Stimulated activated CD4-positive, alpha-beta T cell treated with anti-CD3 and anti-CD28 coated beads, Interleukin-4, amount 100 ng/mL, for 1 hour (primary cell): ENCODE results near the gene DCTN3.

ENCODE experiments used
- DNase-seq: peaks from one replicate; pipeline ENCODE4 v3.0.0-alpha.2; 2020

The DCTN3 gene

GRCh38 chr9:34588671-34589635 is 31.3 kb downstream of the DCTN3 start:
- DNase-seq: no peak

DNA sequence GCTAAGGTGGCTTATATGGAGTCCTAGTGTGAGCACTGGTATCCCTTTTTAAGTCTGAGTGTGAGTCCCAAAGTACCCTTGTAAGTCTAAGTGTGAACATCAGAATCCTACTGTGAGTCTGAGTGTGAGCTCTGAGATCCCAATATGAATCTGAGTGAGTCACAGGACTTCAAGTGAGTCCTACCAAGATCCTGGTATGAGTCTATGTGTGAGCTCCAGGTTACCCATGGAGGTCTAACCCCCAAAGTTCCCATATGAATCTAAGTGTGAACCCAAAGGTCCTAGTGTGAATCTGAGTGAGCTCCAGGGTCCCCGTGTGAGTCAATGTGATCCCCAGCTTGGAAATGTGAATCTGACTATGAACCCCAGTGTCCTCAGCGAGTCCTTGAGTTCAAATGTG is 33.0 kb downstream of the DCTN3 start:
- DNase-seq: no peak

DNA sequence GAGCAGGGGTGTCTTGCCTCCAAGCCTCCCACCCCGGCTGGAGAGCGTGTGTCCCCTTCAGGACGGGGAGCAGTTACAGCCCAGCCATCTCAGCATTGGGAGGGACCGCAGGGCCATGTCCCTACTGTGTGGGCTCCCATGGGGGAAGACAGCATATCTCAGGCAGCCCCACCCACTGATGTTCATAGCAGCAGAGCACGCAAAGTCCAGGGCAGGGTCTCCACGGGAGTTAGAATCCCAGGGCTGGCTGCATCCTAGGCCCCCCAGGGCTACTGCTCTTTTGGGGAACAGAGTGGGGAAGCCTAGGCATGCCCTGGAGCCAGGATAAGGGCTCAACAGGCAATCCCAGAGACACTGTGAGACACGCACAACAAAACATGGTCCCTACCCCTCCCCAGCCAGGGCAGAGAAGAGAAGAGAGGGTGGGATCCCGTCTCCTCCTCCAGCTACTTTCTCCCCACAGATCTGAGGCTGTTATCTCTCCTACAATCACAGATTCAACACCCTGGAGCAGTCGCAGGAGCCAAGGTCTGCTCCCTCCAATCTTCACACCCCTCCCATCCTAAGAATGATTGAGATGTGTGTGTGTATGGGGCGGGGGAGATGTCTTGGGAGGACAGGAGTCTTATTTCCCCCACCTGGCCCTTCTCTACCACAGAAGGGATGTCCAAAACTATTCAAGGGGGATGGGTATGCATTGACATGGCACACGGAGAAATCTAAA is 34.2 kb downstream of the DCTN3 start:
- no peak for DNase-seq

GRCh38 chr9:34584970-34585369 is 35.3 kb downstream of the DCTN3 start:
- no peak for DNase-seq

DNA sequence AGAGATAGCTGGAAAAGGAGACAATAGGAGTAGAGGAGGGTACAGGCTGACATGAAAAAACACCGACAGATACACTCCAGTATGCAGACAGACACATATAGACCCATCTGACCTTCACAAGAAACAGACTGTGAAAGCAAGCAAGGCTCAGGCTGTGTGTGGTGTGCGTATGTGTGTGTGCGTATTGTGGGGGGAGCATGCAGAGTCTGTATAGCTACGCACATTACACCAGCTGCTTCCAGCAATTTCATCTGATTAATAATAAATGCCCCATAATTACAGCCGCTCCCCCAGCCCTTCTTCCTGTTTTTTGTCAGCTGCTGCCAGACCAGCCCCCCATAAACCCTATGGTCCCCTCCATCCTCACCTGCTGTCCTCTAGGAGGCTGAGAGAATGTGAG is 37.5 kb downstream of the DCTN3 start:
- DNase-seq: no peak

GRCh38 chr9:34581318-34581717 is 39.0 kb downstream of the DCTN3 start:
- no peak for DNase-seq

- no peak for DNase-seq
Observed at GRCh38 chr9:34580358-34580757, 39.9 kb downstream of the DCTN3 start.

DNA sequence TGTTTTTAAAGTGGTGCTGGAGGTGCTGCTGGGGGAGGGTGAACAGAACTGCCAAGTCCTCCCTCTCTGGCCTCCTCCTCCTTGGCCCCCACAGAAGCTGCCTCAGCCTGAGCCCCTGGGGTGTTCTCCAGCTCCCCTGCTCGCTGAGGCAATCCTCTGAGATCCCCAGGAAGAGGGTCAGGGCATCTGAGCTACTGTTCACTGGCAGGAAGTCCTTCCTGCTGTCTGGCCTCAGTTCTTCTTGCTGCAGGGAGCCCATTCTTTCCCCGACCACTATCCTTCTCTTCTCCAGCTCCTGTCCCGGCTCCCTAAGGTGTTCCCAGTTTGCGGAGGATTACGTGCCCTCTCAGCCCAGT is 40.5 kb downstream of the DCTN3 start:
- no peak for DNase-seq

DNA sequence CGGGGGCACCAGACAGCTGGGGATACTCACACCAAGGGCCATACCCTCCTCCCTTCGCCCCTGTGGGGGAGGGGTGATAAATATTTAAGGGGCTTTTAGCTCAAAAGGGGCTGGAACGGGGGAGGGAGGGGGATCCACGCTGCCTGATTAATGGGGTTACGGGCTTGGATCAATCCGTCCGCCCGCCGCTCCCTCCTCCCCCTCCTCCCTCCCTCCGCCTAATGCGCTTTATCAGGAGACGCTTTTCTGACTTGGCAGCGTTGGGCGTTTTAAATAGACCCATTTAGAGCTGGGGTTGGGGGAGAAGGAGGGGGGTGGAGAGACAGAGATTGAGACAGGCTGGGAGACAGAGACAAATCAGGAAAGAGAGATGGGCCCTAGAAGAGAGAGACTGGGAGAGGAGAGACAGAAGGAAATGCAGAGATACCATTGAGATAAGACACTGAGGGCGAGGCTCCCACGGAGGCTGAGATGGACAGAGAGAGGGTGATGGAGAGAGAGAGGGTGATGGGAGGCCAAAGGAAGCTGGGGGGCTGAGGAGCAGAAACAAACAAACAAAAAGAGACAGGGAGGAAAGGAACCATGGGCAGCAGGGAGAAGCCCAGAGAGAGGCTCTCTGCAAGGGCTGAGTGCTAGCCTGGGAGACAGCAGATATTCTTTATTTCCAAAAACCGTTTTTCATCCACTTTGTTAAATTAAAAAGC is 41.0 kb downstream of the DCTN3 start:
- no peak for DNase-seq

DNA sequence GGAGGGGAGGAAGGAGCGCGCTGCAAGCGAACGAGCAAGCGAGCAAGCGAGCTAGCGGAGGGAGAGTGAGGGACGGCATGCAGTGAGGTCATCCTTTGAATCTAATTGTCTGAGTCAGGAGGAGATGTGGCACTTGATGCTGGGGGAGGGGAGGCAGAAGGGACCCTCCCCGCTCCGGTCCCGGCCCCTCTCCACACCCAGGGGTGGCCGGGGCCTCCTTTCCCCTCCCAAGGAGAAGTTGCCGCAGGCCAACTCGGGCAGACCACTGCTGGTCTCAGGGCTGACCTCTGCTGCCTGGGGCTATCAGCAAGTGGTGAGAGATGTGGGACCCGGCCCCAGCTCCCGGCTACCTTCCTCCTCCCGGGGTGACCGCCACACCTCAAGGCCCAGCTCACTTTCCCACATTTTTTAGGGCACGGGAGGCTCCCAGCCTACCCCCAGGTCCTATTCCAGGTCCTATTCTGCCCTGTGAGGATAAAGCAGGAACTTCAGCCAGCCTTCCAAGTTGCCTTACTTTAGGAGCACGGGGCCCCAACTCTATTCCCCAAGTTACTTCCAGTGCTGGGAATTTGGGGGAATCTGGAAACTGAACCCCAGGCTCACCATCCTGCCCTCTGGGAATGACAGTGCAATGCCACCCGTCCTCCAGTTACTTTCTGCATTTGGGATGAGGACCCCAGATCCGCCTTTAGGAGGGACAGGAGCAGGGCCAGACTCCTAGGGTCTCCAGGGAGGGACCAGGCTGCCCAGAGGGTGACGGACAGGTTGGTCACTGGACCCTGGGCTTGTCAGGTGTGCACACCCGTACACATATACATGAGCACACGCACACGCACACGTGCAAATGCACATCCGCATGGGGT is 41.8 kb downstream of the DCTN3 start:
- no peak for DNase-seq

GRCh38 chr9:34577400-34578240 is 42.7 kb downstream of the DCTN3 start:
- no peak for DNase-seq

DNA sequence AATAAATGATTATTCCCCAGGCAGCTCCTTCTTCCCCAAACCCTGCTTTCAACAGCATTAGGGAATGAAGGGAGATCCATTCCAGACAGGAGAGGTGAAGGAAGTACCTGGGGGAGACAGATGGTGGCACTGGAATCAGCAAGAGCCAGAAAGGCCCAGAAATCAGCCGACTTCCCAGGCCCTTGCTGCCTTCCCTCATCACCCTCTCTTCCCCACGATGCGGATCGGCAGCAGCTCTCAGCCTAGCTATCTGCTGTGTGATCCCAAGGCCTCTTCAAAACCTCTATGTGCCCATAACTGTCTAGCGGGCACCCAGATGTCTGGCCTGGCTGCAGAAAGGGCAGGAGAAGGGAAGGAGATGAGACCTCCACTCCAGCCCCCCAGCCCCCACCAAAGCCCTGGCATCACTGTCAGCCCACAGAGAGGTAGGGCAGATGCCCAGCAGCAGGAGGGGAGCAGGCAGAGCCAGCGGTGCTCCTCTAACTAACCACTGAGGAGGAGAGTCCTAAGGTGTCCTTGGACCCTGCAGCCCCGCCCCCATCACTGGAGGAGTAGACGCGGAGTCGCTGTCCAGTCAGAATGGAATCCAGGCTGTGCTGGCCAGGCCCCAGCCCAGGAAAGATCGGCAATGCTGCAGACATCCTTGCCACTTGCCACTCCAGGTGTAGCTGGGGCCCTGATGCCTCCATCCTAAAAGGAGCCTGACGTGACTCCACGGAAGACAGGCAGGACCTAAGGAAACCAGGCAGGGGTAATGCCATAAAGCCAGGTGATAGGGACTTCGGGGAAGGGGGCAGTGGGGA is 43.5 kb downstream of the DCTN3 start:
- no peak for DNase-seq

DNA sequence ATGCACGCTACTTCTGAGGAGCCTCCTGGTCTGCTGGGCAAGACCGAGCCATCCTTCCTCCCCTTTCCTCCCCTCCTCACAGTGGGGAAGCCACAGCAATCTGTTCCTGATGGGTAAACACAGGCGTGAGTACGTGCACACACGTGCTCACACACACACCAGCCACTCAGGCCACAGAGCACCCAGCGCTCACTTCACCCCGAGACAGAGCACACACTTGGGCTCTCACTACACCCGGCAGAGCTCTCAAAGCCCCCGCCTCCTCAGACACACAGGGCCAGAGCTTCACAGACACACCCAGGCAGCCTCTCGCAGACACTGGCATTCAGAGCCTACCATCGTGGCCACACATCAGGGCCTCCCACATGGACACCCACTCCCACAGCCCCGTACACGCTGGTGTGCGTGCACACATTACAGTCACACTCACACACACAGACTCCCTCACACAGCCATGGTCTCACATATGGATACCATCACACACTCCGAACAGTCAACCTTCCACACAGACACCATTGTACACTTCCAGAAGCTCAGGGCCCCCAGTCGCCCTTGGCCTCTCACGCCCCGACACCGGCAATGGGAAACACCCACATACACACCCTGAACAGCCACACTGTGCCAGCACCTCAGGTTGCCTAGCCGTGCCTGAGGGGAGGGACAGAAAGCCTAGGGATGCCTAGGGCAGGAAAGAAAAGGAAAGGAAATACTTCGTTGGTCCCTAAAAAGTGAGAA is 44.3 kb downstream of the DCTN3 start:
- no peak for DNase-seq

DNA sequence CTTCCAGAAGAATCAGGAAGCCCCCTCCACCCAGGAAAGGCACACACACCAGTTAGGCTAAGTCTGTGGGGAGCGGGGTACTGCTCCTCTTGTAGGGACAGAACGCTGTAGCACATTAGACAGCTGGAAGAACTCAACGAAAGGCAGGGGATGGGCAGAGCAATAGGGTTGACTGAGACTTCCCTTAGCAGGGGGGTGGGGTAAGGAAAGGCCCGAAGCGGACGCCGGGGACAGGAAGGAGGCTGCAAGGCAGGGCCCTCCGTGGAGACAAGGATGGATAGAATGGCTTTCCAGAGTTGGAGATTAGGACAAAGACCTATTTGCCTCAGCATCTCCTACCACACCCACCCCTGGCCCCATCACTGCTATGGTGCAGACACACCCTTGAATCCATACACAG is 45.1 kb downstream of the DCTN3 start:
- DNase-seq: no peak

DNA sequence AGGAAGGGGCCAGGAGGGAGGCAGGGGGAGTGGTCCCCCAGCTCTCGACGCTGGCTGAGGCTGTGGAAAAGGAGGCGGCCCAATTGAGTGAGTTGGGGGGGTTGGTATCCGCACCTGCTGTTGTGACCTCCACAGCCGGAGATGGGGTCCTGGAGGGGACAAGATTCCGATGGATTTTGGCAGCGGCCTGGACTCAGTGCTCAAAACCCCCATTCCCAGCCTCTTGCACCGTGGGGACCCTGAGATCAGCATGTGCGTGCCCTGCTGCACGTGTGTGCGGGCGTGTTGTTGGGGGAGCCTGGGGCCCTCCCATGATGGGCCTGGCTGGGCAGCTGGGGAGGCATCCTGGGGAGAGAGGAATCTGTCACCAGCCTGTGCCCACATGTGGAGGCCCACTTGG is 45.7 kb downstream of the DCTN3 start:
- DNase-seq: no peak

DNA sequence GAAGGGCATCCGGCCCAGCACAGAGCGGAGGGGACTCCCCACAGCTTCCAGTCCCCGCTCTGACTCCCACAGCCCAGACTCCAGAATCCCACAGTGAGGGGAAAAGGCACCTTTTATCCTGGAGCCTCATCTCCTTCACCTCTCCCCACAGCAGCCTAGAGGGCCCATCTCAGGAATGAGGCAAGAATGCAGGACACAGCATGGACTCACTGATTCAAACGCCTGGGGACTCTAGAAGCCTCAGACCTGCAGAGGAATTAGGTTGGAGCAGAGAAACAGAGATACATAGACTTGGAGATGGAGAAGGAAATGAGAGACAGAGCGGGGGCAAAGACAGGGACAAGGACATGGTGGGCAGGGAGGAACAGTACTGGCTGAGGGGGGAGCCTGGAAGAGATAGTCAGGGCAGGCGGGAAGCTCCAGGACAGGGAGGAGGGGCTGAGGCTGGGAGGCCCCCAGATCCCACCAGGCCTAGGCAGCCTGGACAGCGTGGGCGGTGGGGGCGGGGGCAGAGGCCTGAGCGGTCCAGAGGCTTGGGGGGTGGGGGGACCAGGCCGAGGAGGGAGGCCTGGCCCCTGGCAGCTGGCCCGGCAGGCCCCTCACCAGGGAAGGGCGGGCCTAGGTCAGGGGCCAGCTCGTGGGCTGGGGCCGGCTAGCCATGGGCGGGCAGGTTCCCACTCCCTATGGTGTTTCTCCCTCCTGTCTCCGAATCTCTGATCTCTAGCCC is 46.5 kb downstream of the DCTN3 start:
- DNase-seq: no peak

DNA sequence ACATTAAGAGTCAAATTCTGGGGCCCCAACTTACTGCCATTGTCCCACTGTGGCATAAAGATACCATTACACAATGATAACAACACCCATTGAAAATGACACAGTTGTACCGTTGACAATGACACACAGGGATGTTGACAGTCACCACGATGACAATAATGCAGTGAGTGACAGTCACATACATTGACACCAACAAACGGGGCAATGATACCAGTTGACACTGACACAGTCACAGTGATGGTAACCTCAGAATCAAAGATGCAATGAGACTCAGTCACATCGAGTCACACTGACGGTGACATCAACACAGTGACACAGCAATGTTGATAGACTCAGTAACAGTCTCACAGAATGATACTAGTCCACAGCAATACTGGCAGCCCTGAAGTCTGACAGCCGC is 47.7 kb downstream of the DCTN3 start:
- no peak for DNase-seq

DNA sequence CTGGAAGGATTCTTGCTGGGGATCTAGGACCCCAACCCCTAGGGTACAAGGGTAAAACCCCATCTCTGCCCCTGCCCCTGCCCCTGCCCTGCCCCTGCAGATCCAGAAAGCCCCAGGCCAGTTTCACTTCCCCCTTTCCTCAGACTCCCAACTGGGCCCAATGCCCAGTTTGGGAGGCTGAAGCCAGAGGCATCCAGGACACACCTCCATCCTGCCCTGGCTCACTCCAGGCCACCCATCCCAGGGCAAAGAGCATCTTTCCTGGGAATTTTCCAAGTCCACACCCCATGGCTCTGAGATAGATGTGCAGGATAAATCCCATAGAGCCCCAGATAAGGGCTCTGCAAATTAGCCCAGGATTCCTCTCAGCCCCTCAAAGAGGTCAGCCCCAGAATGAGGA is 48.2 kb downstream of the DCTN3 start:
- DNase-seq: no peak

DNA sequence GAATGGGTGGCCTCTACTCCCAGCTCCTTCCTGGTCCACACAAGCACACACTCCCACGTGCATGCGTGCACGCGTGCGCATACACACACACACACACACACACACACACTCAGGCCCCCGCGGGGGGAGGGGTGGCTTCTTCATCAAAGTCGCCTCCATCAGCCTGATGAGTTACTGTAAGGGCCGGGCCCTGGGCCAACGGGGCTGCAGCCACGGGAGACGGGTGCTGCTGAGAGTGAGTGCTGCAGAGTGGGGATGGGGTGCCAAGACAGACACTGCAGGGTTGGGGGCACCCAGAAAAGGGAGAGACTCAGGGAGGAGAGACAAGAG is 48.8 kb downstream of the DCTN3 start:
- no peak for DNase-seq
